ENCODE results near the gene CFAP20DC.

DNA sequence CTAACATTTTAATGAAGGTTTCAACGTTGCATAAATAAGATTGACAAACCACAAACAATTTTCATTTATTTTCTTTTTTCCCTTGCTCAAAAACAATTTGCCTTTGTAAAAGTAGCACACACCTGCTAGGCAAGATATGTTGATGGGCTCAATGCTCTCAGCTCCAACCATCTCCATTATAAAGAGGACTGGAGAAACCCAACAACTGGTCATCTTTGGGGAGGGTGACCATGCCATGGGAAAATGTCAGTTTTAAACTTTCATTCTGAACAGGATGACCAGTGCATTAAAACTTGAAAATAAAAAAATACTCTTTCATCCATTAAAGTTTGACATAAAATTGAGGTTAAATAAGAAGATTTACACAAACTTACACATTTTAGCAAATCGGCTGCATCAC lies 183.7 kb downstream of the CFAP20DC start:
- no peak for TF ChIP-seq POLR2A (IDR thresholded peaks at IDR 0.05; ENCODE audit: low read depth, low read length)
- TF ChIP-seq, protein P1, sequence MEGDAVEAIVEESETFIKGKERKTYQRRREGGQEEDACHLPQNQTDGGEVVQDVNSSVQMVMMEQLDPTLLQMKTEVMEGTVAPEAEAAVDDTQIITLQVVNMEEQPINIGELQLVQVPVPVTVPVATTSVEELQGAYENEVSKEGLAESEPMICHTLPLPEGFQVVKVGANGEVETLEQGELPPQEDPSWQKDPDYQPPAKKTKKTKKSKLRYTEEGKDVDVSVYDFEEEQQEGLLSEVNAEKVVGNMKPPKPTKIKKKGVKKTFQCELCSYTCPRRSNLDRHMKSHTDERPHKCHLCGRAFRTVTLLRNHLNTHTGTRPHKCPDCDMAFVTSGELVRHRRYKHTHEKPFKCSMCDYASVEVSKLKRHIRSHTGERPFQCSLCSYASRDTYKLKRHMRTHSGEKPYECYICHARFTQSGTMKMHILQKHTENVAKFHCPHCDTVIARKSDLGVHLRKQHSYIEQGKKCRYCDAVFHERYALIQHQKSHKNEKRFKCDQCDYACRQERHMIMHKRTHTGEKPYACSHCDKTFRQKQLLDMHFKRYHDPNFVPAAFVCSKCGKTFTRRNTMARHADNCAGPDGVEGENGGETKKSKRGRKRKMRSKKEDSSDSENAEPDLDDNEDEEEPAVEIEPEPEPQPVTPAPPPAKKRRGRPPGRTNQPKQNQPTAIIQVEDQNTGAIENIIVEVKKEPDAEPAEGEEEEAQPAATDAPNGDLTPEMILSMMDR (conservative IDR thresholded peaks at IDR 0.05; ENCODE audit: low read depth, low read length), result no peak
- no peak for TF ChIP-seq CEBPB (IDR thresholded peaks at IDR 0.05; ENCODE audit: low read depth, low read length)
- TF ChIP-seq RFX5 (IDR thresholded peaks at IDR 0.05; ENCODE audit: low read depth, low read length), result no peak
- TF ChIP-seq, protein P2, sequence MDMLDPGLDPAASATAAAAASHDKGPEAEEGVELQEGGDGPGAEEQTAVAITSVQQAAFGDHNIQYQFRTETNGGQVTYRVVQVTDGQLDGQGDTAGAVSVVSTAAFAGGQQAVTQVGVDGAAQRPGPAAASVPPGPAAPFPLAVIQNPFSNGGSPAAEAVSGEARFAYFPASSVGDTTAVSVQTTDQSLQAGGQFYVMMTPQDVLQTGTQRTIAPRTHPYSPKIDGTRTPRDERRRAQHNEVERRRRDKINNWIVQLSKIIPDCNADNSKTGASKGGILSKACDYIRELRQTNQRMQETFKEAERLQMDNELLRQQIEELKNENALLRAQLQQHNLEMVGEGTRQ (IDR thresholded peaks at IDR 0.05; ENCODE audit: low read depth, low read length), result no peak
- no peak for TF ChIP-seq MXI1 (IDR thresholded peaks at IDR 0.05; ENCODE audit: borderline replicate concordance, low read depth, low read length)
- no peak for TF ChIP-seq RCOR1 (IDR thresholded peaks at IDR 0.05; ENCODE audit: insufficient replicate concordance, low read length)
- no peak for TF ChIP-seq BHLHE40 (IDR thresholded peaks at IDR 0.05; ENCODE audit: low read depth, low read length)
- no peak for TF ChIP-seq MAZ (IDR thresholded peaks at IDR 0.05; ENCODE audit: borderline replicate concordance, low read depth, low read length)
- no peak for TF ChIP-seq FOS (IDR thresholded peaks at IDR 0.05; ENCODE audit: low read depth, low read length)
- no peak for TF ChIP-seq NFE2L2 (IDR thresholded peaks at IDR 0.05; ENCODE audit: low read depth, low read length)
- TF ChIP-seq SMC3 (IDR thresholded peaks at IDR 0.05; ENCODE audit: low read depth, low read length), result no peak
